Activated CD4-positive, alpha-beta T cell treated with anti-CD3 and anti-CD28 coated beads, Interleukin-2, amount 50 U/mL, for 16 hours (primary cell): ENCODE measurements around the gene FFAR4.

Source experiments
- DNase-seq: peaks from one replicate; pipeline ENCODE4 v3.0.0-alpha.2; 2020

The FFAR4 gene

DNA sequence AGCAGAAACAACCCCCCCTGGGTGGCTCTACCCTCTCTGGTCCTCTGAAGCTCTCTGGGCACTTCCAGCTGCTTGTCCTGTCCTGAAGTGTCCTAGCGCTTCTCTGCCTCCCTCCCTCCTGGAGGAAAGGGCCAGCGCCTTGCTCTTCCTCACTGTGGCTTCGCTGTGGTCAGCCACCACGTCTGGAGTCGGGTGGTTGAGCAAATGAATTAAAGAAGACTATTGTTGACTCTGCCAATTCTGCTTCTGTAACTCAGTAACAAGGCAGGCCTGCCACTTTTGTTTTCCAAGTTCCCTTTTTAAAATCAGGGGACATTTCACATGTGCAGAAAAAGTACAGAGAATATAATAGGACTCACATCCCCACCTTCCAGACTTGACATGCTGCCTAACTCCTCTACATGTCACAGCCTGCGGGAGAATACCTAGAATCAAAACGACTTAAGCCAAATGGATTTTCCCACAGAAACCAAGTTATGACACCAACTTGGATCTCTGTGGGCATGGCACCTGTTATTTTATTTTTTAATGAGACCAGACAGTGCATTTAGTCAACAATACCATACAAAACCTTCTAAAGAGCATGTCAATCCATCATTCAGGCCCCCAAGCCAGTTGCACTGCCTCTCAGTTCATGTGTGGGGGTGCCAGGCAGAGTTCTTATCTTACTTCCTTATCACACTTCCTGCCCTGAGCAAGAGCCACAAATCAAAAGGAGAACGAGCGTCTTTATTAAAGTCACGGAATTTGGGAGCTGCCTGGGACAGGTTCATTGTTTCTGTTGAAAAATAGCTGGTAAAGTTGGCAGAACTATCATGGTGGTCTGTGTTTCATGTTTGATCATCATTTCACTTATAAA is 6.8 kb downstream of the FFAR4 start:
- no peak for DNase-seq

DNA sequence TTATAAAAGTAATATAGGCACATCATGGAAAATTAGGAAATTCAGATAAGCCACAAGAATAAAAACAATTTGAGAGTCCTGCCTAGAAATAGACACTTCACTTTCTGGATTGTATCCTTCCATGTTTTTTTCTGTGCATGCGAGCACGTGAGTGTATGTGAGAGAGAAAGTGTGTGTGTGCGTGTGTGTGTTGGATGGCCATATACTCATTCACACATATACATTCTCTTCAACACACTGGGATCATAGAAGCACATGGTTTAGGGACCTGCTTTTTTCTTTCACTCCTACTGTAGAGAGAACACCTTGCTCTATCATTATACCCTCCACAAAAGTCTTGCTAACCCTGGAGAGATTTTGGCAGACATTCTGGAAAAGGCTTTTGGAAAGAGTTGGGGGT is 7.5 kb downstream of the FFAR4 start:
- DNase-seq = no peak

DNA sequence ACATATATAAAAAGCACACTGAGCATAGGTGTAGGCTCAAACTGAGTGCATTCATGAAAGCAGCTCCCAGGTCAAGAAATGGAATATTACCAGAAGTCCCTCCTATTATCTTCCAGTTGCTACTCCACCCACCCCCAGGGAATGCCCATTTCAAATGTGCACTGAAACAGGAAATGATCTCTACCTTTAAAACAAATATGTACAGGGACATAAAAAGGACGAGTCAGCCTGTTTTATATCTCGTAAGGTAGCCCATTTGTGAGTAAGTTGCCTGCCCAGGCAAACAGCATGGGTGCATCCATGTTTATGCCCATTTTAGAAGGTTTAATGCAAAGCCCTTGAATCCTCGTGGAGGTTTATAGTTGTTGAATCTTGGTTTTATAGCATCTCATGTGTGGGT is 10.4 kb downstream of the FFAR4 start:
- DNase-seq = no peak

DNA sequence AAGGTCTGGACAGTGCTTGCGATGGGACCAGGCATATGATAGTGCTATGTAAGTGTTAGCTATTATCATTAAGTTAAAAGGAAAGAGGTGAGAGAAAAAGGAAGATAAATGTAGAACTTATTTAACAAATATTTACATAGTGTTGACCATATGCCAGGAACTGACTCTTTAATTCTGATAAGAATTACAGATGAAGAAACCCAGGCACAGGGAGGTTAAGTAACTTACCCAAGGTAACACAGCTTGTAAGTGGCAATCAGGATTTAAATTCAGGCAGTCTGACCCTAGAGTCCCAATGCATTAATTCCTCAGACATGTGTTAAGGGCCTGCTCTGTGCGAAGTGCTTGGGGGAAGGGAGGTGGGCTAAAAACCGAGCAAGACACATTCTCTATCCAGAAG is 11.1 kb downstream of the FFAR4 start:
- DNase-seq = no peak

DNA sequence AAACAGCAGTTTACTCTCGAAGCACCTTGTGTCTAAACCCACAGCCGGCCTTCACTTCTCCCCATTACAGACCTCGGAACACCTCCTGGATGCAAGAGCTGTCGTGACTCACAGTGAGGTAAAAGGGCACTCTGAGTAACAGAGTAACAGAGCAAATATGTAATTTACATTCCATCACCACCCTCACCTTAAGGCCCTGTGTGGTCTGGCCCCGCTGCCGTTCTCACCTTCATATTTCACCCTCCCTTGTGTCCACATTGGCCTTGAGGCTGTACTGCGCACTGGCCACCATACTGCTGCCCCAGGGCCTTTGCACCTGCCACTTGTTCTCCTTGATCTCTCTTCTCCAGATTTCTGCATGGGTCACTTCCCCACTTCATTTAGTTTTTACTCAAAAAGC is 12.6 kb downstream of the FFAR4 start:
- no peak for DNase-seq

DNA sequence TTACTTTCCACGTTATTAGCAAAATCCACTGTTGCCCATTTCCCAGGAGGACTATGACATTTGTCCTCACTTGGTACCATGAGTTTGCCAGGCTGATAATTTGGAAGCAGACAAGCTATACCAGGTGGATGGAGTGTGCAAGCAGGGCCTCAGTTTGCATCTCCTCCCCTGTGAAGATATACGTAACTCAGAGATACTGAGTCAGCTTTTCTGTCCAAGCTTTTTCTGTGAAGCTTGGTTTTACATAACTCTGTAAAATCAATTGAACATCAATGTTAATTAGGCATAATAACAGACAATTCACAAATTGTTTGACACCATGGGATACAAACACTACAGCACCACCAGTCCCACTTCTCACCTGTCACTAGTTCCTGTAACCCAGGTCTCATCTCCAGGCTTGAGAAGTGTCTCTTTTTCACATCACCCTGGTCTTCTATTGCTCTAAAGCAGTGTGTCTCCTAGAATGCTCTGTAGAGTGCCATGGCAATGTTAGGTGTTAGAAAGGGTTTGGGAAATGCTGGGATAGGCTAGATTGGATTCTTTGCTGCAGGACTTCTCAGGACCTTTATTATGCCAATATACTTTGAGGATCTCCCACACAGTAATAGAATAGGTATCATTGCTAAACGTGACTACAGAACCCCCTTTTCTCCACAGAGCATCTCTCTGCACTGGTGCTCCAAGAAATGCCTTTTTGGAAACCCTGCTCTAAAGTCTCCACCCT is 13.7 kb downstream of the FFAR4 start:
- DNase-seq = no peak

DNA sequence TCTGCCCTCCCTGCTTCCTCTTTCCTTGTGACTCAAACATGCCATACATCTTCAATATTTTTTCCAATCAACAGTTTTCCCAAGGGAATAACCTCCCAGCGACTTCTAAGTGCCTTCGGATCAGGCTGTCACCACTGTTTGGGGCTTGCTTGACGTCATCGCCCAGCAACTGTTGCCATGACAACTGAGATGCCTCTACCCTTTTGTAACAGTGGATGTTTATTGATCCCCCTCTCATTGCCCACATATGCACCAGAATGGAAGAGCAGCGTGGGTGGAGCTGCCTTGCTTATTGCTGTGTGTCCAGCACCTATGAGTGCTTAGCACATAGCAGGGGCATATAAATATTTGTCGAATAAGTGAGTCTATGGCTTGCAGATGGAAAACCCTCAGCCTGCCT is 14.4 kb downstream of the FFAR4 start:
- no peak for DNase-seq

DNA sequence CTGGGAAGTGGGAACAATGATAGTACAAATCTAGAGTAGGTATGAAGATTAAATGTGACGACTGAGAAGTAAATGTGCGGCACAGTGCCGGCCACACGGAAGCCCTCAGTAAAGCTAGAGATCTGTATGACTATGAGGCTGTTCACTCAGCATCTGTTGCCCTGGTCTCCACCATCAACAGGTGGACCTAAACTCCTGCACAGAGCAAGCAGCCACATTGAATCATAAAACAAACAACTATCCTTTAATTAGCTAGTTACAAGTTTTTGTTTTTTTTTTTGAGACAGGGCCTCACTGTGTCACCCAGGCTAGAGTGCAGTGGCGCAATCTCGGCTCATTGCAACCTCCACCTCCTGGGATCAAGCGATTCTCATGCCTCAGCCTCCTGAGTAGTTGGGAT is 18.0 kb downstream of the FFAR4 start:
- no peak for DNase-seq

DNA sequence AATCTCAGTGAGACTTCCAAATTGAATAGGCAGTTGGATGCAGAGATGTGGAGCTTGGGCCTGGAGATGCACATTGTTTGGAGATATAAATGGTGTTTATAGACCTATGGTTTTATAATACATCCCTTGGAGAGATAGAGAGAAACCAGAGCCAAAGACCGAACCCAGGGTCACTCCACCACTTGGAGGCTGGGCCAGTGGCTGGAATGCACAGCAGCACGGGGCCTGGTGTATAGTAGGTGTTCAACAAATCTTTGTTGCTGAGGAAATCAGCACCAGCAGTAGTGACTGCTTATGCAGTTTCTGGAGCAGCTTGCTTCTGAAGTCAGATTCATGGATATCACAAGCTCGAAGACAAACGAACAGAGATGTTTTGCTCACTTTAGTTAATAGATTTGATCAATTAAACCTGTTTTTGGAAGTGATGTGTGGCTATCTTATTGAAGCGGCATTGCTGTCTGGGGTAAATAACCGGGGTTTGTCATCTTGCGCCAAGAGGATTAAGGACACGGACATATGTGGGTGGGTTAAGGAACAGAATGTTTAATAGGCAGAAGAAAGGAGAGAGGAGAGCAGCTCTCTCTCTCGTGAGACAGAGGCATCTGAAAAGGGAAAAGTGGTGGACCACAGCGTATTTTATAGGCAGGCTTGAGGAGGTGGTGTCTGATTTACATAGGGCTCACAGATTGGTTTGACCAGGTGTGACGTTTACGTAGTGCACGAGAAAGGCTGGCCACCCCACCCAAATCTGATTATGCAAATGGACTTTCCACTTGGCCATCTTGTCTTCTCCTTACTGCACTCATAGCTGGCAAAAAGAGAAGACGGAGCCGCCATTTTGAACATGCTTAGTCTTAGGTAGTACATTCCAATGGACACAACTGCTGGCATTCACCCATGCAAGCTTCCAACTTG is 23.4 kb downstream of the FFAR4 start:
- no peak for DNase-seq

DNA sequence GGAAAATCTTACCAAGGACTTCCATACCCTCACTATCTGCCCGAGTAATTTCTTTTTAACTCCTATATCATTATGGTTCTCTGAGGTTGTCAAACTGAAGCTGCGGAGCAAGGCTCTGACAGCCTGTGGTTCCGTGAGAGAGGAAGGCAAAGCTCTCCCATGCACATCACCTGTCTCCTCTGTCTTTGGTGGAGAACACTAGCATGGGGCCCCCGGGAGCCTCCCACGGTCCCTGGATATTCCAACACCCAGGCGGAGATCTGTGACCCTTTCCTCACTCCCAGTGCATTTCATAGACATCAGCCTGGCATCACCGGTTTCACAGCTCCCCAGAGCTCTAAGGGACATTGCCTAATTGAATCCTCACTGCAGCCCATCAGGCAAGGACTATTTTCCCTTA is 24.2 kb downstream of the FFAR4 start:
- no peak for DNase-seq

DNA sequence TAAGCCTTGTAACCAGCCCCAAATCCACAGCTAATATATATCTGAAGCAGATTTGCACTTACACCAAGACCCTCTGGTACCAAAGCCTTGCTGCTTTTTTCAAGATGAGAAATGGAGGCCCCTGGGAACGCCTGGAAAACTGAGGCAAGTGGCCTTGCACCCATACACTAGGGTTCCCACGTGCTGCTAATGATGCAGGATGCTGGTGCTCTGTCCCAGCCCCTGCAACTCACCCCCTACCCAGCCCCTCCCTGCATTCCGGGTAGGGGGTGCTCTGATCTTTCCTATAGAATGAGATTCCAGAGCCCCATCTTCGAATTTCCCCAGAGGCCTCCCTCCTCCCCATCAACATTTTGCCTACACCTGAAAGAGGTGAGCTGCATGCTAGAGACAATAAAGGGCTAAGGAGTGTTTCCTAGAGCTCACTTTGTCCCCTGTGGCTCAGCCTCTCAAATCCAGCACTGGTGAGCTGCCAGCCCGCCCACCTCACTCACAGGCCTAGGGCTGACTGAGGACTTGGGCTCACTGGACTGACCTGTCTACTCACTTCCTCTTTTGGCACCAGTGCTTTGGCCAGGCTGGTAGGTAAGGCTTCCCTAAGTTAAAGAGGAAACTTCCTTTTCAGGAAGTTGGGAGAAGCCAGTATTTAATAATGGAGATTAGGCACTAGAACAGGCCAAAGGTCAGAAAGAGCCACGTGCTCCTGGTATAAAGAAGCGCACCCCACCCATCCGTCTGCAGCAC is 24.8 kb downstream of the FFAR4 start:
- DNase-seq = no peak

DNA sequence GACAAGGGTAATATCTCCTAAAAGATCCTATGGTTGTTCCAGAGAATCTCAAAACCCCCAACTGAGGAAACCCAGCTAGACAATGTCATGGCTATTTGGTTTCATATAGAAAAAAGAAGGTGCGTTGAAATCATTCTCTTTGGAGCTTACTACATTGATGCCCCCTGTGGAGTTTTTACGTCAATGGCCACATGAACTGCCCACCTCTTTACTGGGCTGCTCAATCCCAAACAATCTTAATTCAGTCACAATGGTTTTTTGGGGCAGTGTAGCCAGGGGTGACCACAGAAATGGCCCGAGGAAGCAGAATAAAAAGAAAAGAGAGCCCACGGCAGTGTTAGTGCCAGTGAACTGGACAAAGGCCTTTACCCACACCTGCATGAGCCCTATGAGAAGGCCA is 26.8 kb downstream of the FFAR4 start:
- DNase-seq = no peak

DNA sequence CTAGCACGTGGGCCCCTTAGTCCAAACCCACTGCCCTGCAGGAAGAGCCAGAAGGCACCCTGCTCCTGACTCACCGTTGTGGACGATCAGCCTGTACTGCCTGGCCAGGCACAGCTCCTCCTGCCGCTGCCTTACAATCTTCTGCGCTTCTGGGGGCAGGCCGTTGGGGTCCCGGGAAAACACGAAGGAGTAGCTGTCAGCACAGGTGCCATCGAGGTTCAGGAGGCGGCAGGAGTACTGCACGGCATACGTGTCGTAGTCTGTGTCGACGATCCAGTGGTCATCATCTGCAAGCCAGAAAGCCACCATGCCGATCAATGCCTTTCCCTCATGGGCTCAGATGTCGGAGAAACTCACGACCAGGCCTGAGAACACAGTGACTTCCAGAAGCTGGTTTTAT is 27.3 kb downstream of the FFAR4 start:
- DNase-seq = no peak

DNA sequence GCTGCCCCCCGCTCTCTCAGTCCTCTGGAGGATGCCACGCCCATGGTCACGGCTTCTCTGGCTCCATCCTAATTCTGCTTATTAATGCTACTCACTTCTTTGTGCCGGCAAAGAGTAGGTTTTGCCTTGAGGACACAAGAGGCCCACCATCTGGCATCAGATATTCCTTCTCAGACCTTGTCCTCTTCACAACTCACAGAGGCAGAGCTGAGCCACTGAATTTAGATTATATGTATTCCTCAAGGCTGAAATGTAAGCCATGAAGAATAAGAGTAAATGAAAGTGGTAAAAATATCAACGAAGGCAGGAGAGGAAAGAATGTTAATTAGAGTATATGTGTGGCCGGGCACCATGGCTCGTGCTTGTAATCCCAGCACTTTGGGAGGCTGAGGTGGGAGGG is 28.1 kb downstream of the FFAR4 start:
- DNase-seq = no peak

DNA sequence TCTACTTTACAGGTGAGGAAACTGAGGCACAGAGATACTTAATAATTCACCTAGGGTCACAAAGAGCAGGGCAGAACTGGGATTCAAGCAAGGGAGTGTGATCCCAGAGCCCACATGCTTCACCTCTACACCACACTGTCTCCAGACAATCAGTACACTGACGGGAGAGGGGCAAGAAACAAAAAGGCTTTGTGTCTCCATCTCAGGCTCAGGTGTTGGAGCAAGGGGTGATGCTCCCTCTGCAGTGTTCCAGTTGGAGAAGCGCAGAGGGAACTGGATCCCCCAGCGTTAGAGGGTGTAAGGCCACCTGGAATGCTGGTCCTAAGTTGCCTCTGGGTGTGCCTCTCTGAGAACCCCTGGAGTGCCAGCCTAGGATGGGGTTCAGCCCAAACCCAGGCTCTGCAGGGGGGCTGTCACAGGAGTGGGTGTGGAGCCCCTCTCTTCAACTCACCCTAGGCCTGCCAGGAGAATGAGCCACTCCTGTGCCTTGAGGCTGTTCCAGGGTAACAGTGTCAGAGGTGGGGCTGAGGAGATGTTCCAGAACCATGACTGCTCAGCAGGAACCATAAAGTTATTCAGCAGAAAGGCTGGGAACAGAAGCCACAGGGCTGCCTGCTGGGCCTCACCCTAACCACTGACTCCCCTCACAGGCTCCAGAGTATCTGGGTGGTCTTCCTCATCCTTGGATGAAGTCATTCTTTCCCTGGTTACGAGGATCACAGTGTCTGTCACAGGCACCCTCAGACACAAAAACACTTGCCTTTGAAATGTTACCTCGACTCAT is 29.1 kb downstream of the FFAR4 start:
- no peak for DNase-seq

DNA sequence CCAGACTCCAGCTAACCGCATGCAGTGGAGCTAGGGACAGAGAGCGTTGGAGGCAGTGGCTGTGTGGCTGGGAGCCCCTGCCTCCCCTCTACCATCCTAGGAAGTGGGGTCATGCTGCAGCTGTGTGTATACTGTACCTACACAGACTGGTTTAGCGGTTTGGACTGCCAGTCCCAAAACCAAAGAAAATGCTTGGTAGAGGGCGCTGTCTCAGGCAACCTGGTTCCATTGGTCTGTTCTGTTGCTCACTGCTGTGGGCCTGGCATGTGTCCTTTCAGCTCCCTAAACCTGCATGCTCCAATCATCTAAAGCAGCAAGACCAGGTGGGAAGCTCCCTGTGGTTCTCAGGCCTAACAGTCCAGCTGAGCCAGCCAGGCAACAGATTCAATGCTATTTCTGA is 30.1 kb downstream of the FFAR4 start:
- no peak for DNase-seq

DNA sequence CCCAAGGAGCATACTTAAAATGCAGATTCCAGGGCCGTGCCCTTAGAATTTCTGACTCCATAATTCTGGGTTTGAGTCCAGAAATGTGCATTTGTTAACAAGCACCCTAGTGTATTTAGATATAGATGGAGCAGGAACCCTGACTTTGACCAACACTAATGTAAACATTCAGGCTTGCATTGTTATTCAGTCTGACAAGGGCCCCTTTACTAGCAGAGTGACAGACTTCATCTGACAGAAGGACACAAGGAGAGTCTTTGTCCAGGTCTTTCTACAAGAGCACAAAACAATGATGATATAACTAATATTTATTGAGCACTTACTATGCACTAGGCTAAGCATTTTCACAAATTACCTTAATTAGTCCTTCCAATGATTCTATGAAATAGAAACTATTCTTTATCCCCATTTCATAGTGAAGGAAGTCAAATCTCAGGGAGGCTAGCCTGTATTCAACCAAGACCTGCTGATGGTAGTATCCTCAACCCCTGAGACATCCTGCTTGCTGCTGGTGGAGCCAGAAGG is 30.7 kb downstream of the FFAR4 start:
- no peak for DNase-seq

DNA sequence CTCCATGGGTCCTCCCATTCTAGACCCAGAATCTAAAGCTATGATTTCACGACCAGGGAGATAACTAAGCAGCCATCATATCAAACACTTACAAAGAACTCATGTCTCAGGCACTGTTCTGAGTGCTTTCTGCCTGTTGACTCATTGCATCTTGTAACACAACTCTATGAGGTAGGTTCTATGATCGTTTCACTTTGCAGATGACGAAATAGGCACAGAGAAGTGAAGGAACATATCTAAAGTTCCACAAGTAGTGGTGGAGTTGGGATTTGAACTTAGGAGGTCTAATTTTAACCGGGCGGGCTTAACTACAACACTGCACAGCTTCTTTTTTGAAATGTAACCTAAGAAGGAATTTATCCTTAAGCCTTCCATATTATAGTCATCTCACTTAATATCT is 31.7 kb downstream of the FFAR4 start:
- DNase-seq = no peak

DNA sequence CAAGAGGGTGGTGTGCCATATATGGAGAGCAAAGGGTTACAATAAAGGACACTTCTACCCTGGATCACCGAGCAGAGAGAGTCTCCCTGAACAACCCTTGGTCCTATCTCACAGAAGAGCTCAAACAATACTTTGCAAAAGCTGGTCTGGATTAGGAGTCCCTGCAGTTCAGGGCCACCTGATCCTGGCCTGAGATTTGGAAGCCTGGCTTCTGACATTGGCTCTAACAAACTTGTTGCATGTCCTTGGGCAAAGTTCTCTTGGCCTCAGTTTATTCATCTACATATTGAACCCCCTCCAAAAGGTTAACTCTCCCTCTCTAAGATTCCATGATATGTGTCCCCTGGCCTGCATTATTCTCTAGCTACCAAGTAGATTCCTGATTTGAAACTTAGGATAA is 32.9 kb downstream of the FFAR4 start:
- no peak for DNase-seq

DNA sequence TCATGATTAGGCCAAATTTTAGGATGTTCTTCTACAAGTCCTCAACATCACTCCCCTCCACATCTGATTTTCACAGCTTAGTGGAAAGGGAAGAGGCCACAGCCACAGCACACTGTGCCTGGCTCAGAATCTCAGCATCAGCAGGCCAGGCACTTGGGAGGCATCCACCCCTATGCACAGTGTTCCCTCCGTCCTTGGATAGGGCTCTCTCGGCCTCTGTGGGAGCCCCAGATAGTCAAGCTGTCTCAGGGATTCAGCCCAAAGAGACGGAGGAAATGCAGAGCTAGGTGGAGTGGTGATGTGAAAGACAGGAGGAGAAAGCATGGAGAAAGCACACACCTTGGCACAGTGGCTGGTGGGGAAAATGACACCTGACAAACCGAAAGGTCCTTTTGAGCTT is 33.3 kb downstream of the FFAR4 start:
- no peak for DNase-seq

DNA sequence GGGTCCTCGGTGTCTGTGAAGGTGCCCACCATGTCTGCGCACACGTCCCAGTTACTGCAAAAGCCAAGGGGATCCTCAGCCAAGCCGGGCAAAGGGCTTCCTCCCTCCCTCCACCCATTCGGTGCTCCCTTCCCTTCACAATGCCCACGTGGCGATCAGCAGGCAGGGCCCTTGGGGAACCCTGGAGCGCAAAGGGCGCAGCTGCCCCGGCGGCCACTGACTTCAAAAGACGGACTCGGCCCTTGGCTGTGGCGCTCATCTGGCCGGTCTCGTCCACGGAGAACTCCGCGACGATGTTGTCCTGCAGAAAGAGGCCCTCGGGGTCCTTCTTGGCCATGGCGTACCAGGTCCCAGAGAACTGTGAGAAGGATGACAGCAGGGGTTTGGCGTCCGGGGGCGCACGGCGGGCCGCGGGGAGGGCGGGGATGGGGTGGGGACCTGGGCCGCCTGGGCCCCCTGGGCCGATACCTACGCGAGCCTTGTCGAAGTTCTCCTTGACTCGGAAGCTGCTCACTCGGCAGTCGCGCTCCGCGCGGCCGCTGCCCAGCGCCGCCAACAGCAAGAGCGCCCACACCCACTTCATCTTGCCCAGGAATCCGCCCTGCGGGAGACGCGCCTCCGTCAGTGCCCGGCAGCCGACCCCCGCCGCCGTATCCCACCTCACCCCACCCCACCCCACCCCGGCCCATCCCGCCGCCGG is 34.1 kb downstream of the FFAR4 start:
- no peak for DNase-seq
